IPS-NIHi11 (cell line): ENCODE results near the gene ZNF414.
A peak's percentile ranks its signal among the peaks of the same experiment; 100 is the strongest.
"Not testable (repeated sequence)": the region's sequence is repeated elsewhere in the genome, so short reads cannot be mapped to it uniquely, and the experiment has no call there.

ENCODE experiments used
- DNase-seq: peaks from one replicate; pipeline ENCODE4 v3.0.0; 2012; ENCODE audit warnings: mixed read lengths, low spot score

ZNF414 gene

GRCh38 chr19:8517551-8518442 lies 3.8 kb upstream of the ZNF414 start:
- DNase-seq, result no peak

GRCh38 chr19:8515317-8515716 lies 1.4 kb upstream of the ZNF414 start:
- no peak for DNase-seq

- not testable (repeated sequence) for DNase-seq
Measured at GRCh38 chr19:8514505-8515009, 590 bp upstream of the ZNF414 start.

- no peak for DNase-seq
Measured at GRCh38 chr19:8513036-8513686, 806 bp downstream of the ZNF414 start.

- DNase-seq, result peak; percentile 71
Measured at GRCh38 chr19:8512115-8512967, 1.6 kb downstream of the ZNF414 start.

DNA sequence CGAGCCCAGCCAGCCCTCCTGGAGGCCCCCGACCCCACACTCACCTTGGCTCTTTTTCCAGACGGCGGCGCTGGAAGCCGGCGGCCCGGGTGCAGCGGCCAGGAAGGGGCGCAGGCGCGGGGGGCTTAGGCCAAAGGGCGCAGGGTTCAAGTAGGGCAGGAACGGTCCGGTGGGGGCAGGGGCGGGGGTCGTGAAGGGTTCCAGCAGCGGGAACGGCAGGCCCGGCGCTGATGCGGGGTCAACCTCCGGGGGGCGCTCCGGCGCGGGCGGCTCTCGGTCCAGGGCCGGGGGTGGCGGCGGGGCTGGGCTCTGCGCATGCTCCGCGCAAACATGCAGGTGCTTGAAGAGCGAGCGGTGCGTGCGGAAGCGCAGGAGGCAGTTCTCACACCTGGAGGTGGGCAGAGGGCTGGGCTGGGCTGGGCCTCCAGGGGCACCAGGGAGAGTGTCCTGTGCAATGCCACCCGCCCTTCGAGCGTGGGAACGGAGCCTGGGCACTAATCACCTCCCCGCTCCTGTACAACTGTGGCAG lies 2.3 kb downstream of the ZNF414 start:
- no peak for DNase-seq

GRCh38 chr19:8510589-8511115 lies 3.3 kb downstream of the ZNF414 start:
- DNase-seq, result no peak

GRCh38 chr19:8506402-8506957 lies 7.5 kb downstream of the ZNF414 start:
- no peak for DNase-seq

- DNase-seq, result peak; percentile 93
Measured at GRCh38 chr19:8505680-8506401, 8.1 kb downstream of the ZNF414 start.

GRCh38 chr19:8504919-8505318 lies 9.0 kb downstream of the ZNF414 start:
- no peak for DNase-seq

GRCh38 chr19:8504171-8504570 lies 9.8 kb downstream of the ZNF414 start:
- DNase-seq, result no peak

GRCh38 chr19:8503510-8503909 lies 10.5 kb downstream of the ZNF414 start:
- DNase-seq, result no peak

GRCh38 chr19:8501981-8502380 lies 12.0 kb downstream of the ZNF414 start:
- no peak for DNase-seq

DNA sequence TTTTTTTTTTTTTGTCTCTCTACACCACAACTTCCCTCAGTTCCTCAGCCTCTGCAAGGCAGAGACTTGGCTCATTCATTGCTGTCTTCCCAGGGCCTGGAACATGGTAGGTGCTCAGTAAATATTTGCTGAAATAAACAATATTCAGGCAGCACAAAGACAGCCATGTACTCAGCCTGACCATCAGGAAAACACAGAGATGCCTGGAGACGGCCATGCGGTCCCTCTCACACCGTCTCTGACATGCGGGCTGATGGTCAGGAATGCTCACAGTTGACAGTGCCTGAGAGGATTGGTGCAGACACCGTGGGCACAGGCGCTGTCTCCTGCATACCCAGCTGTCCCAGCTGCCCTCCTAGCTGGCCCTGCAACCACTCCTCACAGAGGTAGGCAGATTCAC lies 12.5 kb downstream of the ZNF414 start:
- no peak for DNase-seq

- no peak for DNase-seq
Measured at GRCh38 chr19:8500158-8500557, 13.8 kb downstream of the ZNF414 start.

- no peak for DNase-seq
Measured at GRCh38 chr19:8499048-8499833, 14.7 kb downstream of the ZNF414 start.

- no peak for DNase-seq
Measured at GRCh38 chr19:8498295-8498694, 15.7 kb downstream of the ZNF414 start.

DNA sequence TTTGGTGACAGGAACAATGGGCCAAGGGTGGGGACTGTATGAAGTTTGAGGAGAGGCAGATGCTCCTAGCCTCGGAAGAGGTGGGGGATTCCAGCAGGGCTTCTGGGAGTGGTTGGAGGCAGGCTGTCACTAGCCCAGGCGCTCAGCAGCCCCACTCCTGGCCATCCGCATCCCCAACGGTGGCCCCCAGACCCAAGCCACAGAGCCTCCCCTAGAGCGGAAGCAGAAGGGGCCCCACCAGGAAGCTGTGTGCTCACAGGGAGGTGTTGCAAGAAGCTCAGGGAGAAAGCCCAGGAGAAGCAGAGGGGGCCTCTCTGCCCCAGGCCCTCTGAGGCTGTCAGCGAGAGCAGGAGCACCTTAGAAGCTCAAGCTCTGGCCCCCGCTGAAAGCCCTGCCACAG lies 19.8 kb downstream of the ZNF414 start:
- DNase-seq, result no peak

DNA sequence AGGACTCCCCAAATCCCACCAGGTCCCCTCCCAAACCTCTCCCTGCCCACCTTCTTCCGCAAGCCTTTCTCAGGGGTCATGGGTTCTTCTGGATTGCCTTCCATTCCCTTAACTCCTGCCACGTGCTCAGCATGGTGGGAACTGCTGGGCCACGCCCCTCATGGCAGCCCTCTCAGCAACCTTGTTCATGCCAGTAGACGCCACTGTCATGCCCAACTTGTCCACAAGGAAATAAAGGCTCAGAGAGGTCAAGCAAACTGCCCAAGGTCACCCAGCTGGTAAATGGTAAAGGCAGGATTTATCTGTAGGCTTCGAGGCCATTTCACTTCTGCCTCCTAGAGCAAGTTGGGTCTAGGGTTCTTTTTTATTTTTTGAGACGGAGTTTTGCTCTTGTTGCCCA lies 22.4 kb downstream of the ZNF414 start:
- no peak for DNase-seq

- DNase-seq, result no peak
Measured at GRCh38 chr19:8490873-8491272, 23.1 kb downstream of the ZNF414 start.
